HCT116 (cell line): ENCODE measurements around the gene SAT1. TPM values are rescaled to one million over a fixed set of nuclear protein-coding genes. Genes with fewer than 3 reads are reported as not detected.
A peak's percentile ranks its signal among the peaks of the same experiment; 100 is the strongest.

Experiments used
- ATAC-seq: fragments of 200-7000 bp; cut with Tn5 transposase; 2 replicates; pipeline ENCODE4 v1.9.1; 2020; ENCODE audit warnings: mild to moderate bottlenecking, moderate library complexity
- BruUV-seq: library from RNA; stranded (reverse); fragments of 400-500 nt; replicated peaks from 2 replicates; lab custom pipeline; 2021; lab: Mats Ljungman, UMichigan
- CTCF ChIA-PET: fragments of 300-600 bp; sonication (Branson Sonifier 250); formaldehyde crosslinking; loops from one replicate; lab custom pipeline; 2021; ENCODE audit warnings: antibody characterized with exemption; lab: Charles Lee
- POLR2A ChIA-PET: fragments of 300-600, 350-600 bp; sonication (Branson Sonifier 250); formaldehyde crosslinking; loops from one replicate; lab custom pipeline; 2021; ENCODE audit warnings: antibody characterized with exemption; lab: Charles Lee
- RAD21 ChIA-PET, 2 experiments: fragments of 300-600 bp; sonication (Branson Sonifier 250); formaldehyde crosslinking; loops; one replicate each; lab custom pipeline; 2023; ENCODE audit warnings: low total read pairs in 2 of 2; ENCODE audit not compliant: uncharacterized antibody in 2 of 2, unreplicated experiment in 2 of 2, low non-redundant PET in 1 of 2; lab: Charles Lee
- DNase-seq: peaks from one replicate; pipeline ENCODE4 v3.0.0-alpha.2; 2010; ENCODE audit warnings: low read depth, low spot score
- H2AFZ ChIP-seq: fragments of 200-600 bp; shearing (Covaris generic), sonication (generic); 2 replicates; pipeline ENCODE4 v1.6.1; 2017; ENCODE audit warnings: low read depth, mixed run types, mixed read lengths, antibody characterized with exemption, low read length; ENCODE audit not compliant: poor library complexity, severe bottlenecking
- H3K27ac ChIP-seq: 2 replicates; pipeline ENCODE4 v1.5.1; 2012; ENCODE audit warnings: low read depth, low read length
- H3K27me3 ChIP-seq: fragments of 200-600 bp; sonication (generic); 2 replicates; pipeline ENCODE4 v1.6.1; 2016; ENCODE audit warnings: mixed run types, low read length, mixed read lengths; ENCODE audit not compliant: insufficient read depth
- H3K36me3 ChIP-seq, 2 experiments: fragments of 200-500 bp in 1 of 2; fragments of 200-600 bp in 1 of 2; sonication (Bioruptor generic) in 1 of 2; sonication (generic) in 1 of 2; 2 replicates each; pipeline versions ENCODE4 v1.5.1 to v1.6.1; 2014 to 2016; ENCODE audit warnings: low read length in 2 of 2, inconsistent platforms in 1 of 2, mixed read lengths in 1 of 2, mixed run types in 1 of 2; ENCODE audit not compliant: insufficient read depth in 2 of 2, control insufficient read depth in 1 of 2
- H3K4me1 ChIP-seq, 2 experiments: fragments of 200-600 bp in 1 of 2; sonication (generic) in 1 of 2; 2 replicates each; pipeline versions ENCODE4 v1.5.1 to v1.6.1; 2012 to 2017; ENCODE audit warnings: low read length in 2 of 2, inconsistent platforms in 1 of 2, mild to moderate bottlenecking in 1 of 2, mixed read lengths in 1 of 2, mixed run types in 1 of 2, moderate library complexity in 1 of 2; ENCODE audit not compliant: insufficient read depth in 2 of 2, control insufficient read depth in 1 of 2
- H3K4me2 ChIP-seq: fragments of 200-600 bp; sonication (generic); 2 replicates; pipeline ENCODE4 v1.6.1; 2017; ENCODE audit warnings: mixed run types, low read length, mixed read lengths
- H3K4me3 ChIP-seq, 2 experiments: fragments of 200-600 bp in 1 of 2; sonication (generic) in 1 of 2; replicated peaks in 1 of 2; 2 replicates each; pipeline ENCODE4 v1.5.1; 2011 to 2016; ENCODE audit warnings: low read length in 2 of 2, control low read depth in 1 of 2, low read depth in 1 of 2, mild to moderate bottlenecking in 1 of 2, mixed read lengths in 1 of 2, mixed run types in 1 of 2
- H3K79me2 ChIP-seq: fragments of 200-600 bp; sonication (generic); 2 replicates; pipeline ENCODE4 v1.6.1; 2017; ENCODE audit warnings: mild to moderate bottlenecking, mixed run types, low read length, moderate library complexity, mixed read lengths; ENCODE audit not compliant: insufficient read depth
- H3K9ac ChIP-seq: fragments of 200-600 bp; sonication (generic); 2 replicates; pipeline ENCODE4 v1.6.1; 2016; ENCODE audit warnings: low read length, mixed read lengths
- H3K9me2 ChIP-seq: fragments of 200-600 bp; sonication (generic), shearing (Covaris generic); 2 replicates; pipeline ENCODE4 v1.6.1; 2017; ENCODE audit warnings: mixed run types, mild to moderate bottlenecking, moderate library complexity; ENCODE audit not compliant: insufficient read depth
- H3K9me3 ChIP-seq, 2 experiments: fragments of 200-500 bp in 1 of 2; fragments of 200-600 bp in 1 of 2; sonication (Bioruptor generic) in 1 of 2; sonication (generic) in 1 of 2; 2 replicates each; pipeline ENCODE4 v1.6.1; 2014 to 2017; ENCODE audit warnings: low read length in 2 of 2, mixed read lengths in 2 of 2, inconsistent platforms in 1 of 2, low read depth in 1 of 2, mild to moderate bottlenecking in 1 of 2, mixed run types in 1 of 2, moderate library complexity in 1 of 2; ENCODE audit not compliant: control insufficient read depth in 1 of 2, insufficient read depth in 1 of 2
- H4K20me1 ChIP-seq: fragments of 200-600 bp; sonication (generic), shearing (Covaris generic); 2 replicates; pipeline ENCODE4 v1.6.1; 2017; ENCODE audit warnings: mixed run types, mild to moderate bottlenecking, moderate library complexity; ENCODE audit not compliant: insufficient read depth
- CBX3 ChIP-seq: IDR thresholded peaks from 2 replicates; pipeline ENCODE4 v1.6.1; 2012; ENCODE audit warnings: low read depth
- CEBPB ChIP-seq: IDR thresholded peaks from 2 replicates; pipeline ENCODE4 v1.6.1; 2012; ENCODE audit warnings: low read depth
- EGR1 ChIP-seq: IDR thresholded peaks from 2 replicates; pipeline ENCODE4 v1.6.1; 2012; ENCODE audit warnings: low read depth
- POLR2A ChIP-seq: IDR thresholded peaks from 2 replicates; pipeline ENCODE4 v1.7.0; 2011; ENCODE audit warnings: borderline replicate concordance; ENCODE audit not compliant: insufficient read depth, insufficient read length; ENCODE audit errors: extremely low read depth
- RAD21 ChIP-seq: IDR thresholded peaks from 2 replicates; pipeline ENCODE4 v1.6.1; 2012; ENCODE audit warnings: low read depth, mild to moderate bottlenecking
- SIN3A ChIP-seq: IDR thresholded peaks from 2 replicates; pipeline ENCODE4 v1.6.1; 2012; ENCODE audit warnings: low read depth
- SP1 ChIP-seq: IDR thresholded peaks from 2 replicates; pipeline ENCODE4 v1.6.1; 2012; ENCODE audit warnings: low read depth
- TCF7L2 ChIP-seq: IDR thresholded peaks from 2 replicates; pipeline ENCODE4 v1.7.0; 2011; ENCODE audit warnings: borderline replicate concordance, inconsistent platforms; ENCODE audit not compliant: insufficient read depth, insufficient read length; ENCODE audit errors: extremely low read depth
- YY1 ChIP-seq: IDR thresholded peaks from 2 replicates; pipeline ENCODE4 v1.6.1; 2011; ENCODE audit warnings: low read length, low read depth, moderate library complexity, mild to moderate bottlenecking; ENCODE audit not compliant: insufficient replicate concordance; ENCODE audit errors: extremely low read depth
- ZFX ChIP-seq: fragments of 450-650 bp; IDR thresholded peaks from 2 replicates; pipeline ENCODE4 v1.6.1; 2017
- ZNF274 ChIP-seq: fragments of 200-500 bp; sonication (Bioruptor generic); IDR thresholded peaks from 2 replicates; pipeline ENCODE4 v1.6.1; 2014; ENCODE audit warnings: mild to moderate bottlenecking, low read depth, low read length, inconsistent platforms
- intact Hi-C: fragments of 100-400 bp; cut with micrococcal nuclease; formaldehyde crosslinking; loops from 2 replicates; pipeline ENCODE4 v1.10.0; 2022
- total RNA-seq: library from RNA; stranded (reverse); gene quantifications from one replicate; pipeline ENCODE4 v1.2.1, GENCODE V29; 2021; ENCODE audit not compliant: unreplicated experiment
- TF ChIP-seq, protein P1 (sequence below): IDR thresholded peaks from 2 replicates; pipeline ENCODE4 v1.6.1; 2012
- TF ChIP-seq, protein P2 (sequence below): IDR thresholded peaks from 2 replicates; pipeline ENCODE4 v1.6.1; 2012

SAT1 gene
- total RNA-seq, 1 experiment from 2014 or later, result 821 TPM

DNA sequence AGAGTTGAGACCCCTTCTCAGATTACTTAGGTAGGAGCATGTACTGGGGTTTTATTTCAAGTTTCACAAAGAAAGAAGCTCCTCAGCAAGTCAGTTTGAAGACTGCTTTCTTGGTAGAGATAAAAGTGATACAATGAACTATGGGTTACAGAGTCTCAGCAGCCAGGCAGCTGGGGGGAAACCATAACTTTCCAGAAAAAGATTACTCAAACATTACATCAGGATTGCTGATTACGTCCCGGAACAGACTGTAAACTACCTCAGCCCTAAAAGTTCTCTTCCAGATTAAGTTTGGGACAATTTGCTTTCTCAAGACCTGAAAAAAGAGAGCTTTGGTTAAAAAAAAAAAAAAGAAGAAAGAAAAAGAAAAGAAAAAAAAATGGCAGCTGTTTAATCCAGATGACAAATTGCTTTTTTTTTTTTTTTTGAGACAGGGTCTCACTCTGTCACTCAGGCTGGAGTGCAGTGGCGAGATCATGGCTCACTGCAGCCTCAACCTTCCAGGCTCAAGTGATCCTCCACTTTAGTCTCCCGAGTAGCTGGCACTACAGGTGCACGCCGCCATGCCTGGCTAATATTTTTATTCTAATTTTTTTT is 16.6 kb downstream of the SAT1 start:
- Histone ChIP-seq H3K27me3 (no peaks in the 10 kb centered on the region), H3K4me2 (no peak overlapping the region), H3K27ac (peak overlapping the region; percentile 78), H3K9ac (no peak overlapping the region), H3K79me2 (no peaks in the 10 kb centered on the region), H3K36me3 (no peaks in the 10 kb centered on the region), H3K9me3 (no peaks in the 10 kb centered on the region), H3K4me3 (no peak overlapping the region), H3K9me2 (no peaks in the 10 kb centered on the region), H3K4me1 (peaks cover 51 to 55% of the 10 kb centered on the region in 2 experiments), H2AFZ (no peak overlapping the region), H4K20me1 (no peaks in the 10 kb centered on the region)
- POLR2A ChIA-PET, result interaction anchor here (1.2 to 2.2 kb wide), 3 partner anchors 14 to 20 kb away, joined by 3 to 17 read pairs (median 4); partner anchors contain the start of gene SAT1
- no peak for TF ChIP-seq TCF7L2
- no peak for TF ChIP-seq CEBPB
- TF ChIP-seq SIN3A, result no peak
- TF ChIP-seq YY1, result no peak
- TF ChIP-seq, protein P1, sequence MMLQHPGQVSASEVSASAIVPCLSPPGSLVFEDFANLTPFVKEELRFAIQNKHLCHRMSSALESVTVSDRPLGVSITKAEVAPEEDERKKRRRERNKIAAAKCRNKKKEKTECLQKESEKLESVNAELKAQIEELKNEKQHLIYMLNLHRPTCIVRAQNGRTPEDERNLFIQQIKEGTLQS, result no peak
- TF ChIP-seq SP1, result no peak
- TF ChIP-seq, protein P2, sequence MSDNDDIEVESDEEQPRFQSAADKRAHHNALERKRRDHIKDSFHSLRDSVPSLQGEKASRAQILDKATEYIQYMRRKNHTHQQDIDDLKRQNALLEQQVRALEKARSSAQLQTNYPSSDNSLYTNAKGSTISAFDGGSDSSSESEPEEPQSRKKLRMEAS, result no peak
- TF ChIP-seq ZFX, result no peak
- no peak for TF ChIP-seq ZNF274
- TF ChIP-seq POLR2A, result no peak
- CTCF ChIA-PET, result no interaction called here
- RAD21 ChIA-PET, result no interaction called here
- intact Hi-C loops, result no loop called here
- DNase-seq, result no peak
- no TSS peak for BruUV-seq
- no peak for ATAC-seq

DNA sequence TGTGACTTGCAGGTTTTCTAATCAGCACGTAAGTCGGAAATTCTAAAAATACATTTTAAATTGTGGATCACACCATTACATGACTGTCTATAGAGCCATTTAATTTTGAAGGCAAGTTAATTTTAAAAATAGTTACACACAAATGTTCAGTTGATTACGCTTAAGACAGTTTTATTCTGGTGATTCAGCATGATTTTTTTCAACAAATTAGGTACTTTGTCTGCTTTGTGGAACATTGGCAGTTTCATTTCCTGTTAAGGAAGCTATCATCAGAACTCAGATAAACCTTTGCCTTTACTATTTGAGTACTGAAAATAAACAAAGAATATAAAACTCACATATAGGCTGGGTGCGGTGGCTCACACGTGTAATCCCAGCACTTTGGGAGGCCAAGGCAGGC is 19.5 kb downstream of the SAT1 start:
- H3K9me2 ChIP-seq, result no peaks in the 10 kb centered on the region
- ChIA-PET CTCF (no interaction called here), RAD21 (no interaction called here), POLR2A (interaction anchor here (2.0 kb wide), 1 partner anchor 19 kb away, joined by 5 read pairs; the partner anchor contains the start of gene SAT1)
- TF ChIP-seq RAD21 (no peak), EGR1 (no peak), YY1 (no peak), CBX3 (no peak)
- intact Hi-C loops, result no loop called here
- no peaks in the 10 kb centered on the region for H4K20me1 ChIP-seq
- H3K4me2 ChIP-seq, result no peak overlapping the region
- no peak overlapping the region for H2AFZ ChIP-seq
- no peaks in the 10 kb centered on the region for H3K79me2 ChIP-seq
- DNase-seq, result no peak
- no peaks in the 10 kb centered on the region for H3K27me3 ChIP-seq
- H3K9me3 ChIP-seq, result no peaks in the 10 kb centered on the region
- no TSS peak for BruUV-seq
- no peaks in the 10 kb centered on the region for H3K36me3 ChIP-seq
- H3K4me1 ChIP-seq, result peaks cover 52 to 55% of the 10 kb centered on the region in 2 experiments
- H3K27ac ChIP-seq, result no peak overlapping the region
- no peak overlapping the region for H3K9ac ChIP-seq
- no peak overlapping the region for H3K4me3 ChIP-seq
- no peak for ATAC-seq
